ENCODE results near the gene FAM162B. TPM values are rescaled to one million over a fixed set of nuclear protein-coding genes. Genes with fewer than 3 reads are reported as not detected.

Gene FAM162B
- 1 to 10 TPM in 1 of 2 donors, not detected in 1; 2.3 TPM for total RNA-seq

GRCh38 chr6:116764961-116765841 is at the start of gene FAM162B:
TSS of gene FAM162B (minus strand) at chr6:116765719. CDS start at chr6:116765576, 143 bp downstream.
- Histone ChIP-seq H3K36me3 (no peaks in the 10 kb centered on the region), H3K4me1 (ENCODE audit: control insufficient read depth in 1 of 2, low read depth in 2 of 2) (peaks cover 0 to 12% of the 10 kb centered on the region in 2 donors), H3K9me3 (no peaks in the 10 kb centered on the region), H3K27ac (no peak within 1 kb of the TSS), H3K27me3 (replicated peaks; ENCODE audit: insufficient read depth) (no peaks in the 10 kb centered on the region), H3K4me3 (peak within 1 kb of the TSS; percentile 69)
- no peak for DNase-seq (ENCODE audit: low spot score)
- TF ChIP-seq CTCF (IDR thresholded peaks at IDR 0.05), result no peak
- no peak for ATAC-seq (ENCODE audit: insufficient number of reproducible peaks, low FRiP score, low read depth)

- no peak for ATAC-seq (ENCODE audit: insufficient number of reproducible peaks, low FRiP score, low read depth)
- H3K36me3 ChIP-seq, result no peaks in the 10 kb centered on the region
- no peak overlapping the region for H3K4me3 ChIP-seq
Measured at GRCh38 chr6:116812051-116812650, 46.6 kb upstream of the FAM162B start.

GRCh38 chr6:116801971-116802370 is 36.5 kb upstream of the FAM162B start:
- H3K27ac ChIP-seq, result no peak overlapping the region
- ATAC-seq (ENCODE audit: insufficient number of reproducible peaks, low FRiP score, low read depth), result no peak
- H3K4me1 ChIP-seq (ENCODE audit: control insufficient read depth in 1 of 2, low read depth in 2 of 2), result no peaks in the 10 kb centered on the region
- H3K36me3 ChIP-seq, result no peaks in the 10 kb centered on the region
- TF ChIP-seq CTCF (IDR thresholded peaks at IDR 0.05), result no peak
- DNase-seq (ENCODE audit: low spot score), result no peak
- H3K4me3 ChIP-seq, result no peak overlapping the region
- no peaks in the 10 kb centered on the region for H3K27me3 ChIP-seq (replicated peaks; ENCODE audit: insufficient read depth)
- no peaks in the 10 kb centered on the region for H3K9me3 ChIP-seq

More at GRCh38 chr6:116812051-116812650, 46.6 kb upstream of the FAM162B start:
- no peak overlapping the region for H3K27ac ChIP-seq
- H3K9me3 ChIP-seq, result peaks cover 7% of the 10 kb centered on the region
- no peaks in the 10 kb centered on the region for H3K4me1 ChIP-seq (ENCODE audit: control insufficient read depth in 1 of 2, low read depth in 2 of 2)
- no peaks in the 10 kb centered on the region for H3K27me3 ChIP-seq (replicated peaks; ENCODE audit: insufficient read depth)
- DNase-seq (ENCODE audit: low spot score), result no peak
- no peak for TF ChIP-seq CTCF (IDR thresholded peaks at IDR 0.05)

- no peaks in the 10 kb centered on the region for H3K27me3 ChIP-seq (replicated peaks; ENCODE audit: insufficient read depth)
- no peaks in the 10 kb centered on the region for H3K9me3 ChIP-seq
- no peak overlapping the region for H3K27ac ChIP-seq
- ATAC-seq (ENCODE audit: insufficient number of reproducible peaks, low FRiP score, low read depth), result no peak
- no peaks in the 10 kb centered on the region for H3K36me3 ChIP-seq
- no peaks in the 10 kb centered on the region for H3K4me1 ChIP-seq (ENCODE audit: control insufficient read depth in 1 of 2, low read depth in 2 of 2)
- no peak for TF ChIP-seq CTCF (IDR thresholded peaks at IDR 0.05)
- DNase-seq (ENCODE audit: low spot score), result no peak
- no peak overlapping the region for H3K4me3 ChIP-seq
Measured at GRCh38 chr6:116799945-116800344, 34.4 kb upstream of the FAM162B start.

- TF ChIP-seq CTCF (IDR thresholded peaks at IDR 0.05), result no peak
- DNase-seq (ENCODE audit: low spot score) (no peak), ATAC-seq (ENCODE audit: insufficient number of reproducible peaks, low FRiP score, low read depth) (no peak)
- no peaks in the 10 kb centered on the region for H3K27me3 ChIP-seq (replicated peaks; ENCODE audit: insufficient read depth)
- H3K4me3 ChIP-seq, result no peak overlapping the region
- H3K27ac ChIP-seq, result no peak overlapping the region
- no peaks in the 10 kb centered on the region for H3K36me3 ChIP-seq
- H3K4me1 ChIP-seq (ENCODE audit: control insufficient read depth in 1 of 2, low read depth in 2 of 2), result no peaks in the 10 kb centered on the region
- H3K9me3 ChIP-seq, result no peaks in the 10 kb centered on the region
Measured at GRCh38 chr6:116797585-116797984, 32.1 kb upstream of the FAM162B start.
